Loucy (cell line): ENCODE results near the gene DNAJB6.

Source experiments
- EZH2phosphoT487 ChIP-seq: fragments of 200-600 bp; IDR thresholded peaks from 2 replicates; pipeline ENCODE4 v1.6.1; 2018; ENCODE audit warnings: antibody characterized with exemption, mild to moderate bottlenecking, moderate library complexity, borderline replicate concordance
- TF ChIP-seq, protein P1 (sequence below): fragments of 200-600 bp; sonication (generic); conservative IDR thresholded peaks from 2 replicates; pipeline ENCODE4 v1.5.1; 2014; ENCODE audit warnings: mild to moderate bottlenecking, antibody characterized with exemption, low read length

DNA sequence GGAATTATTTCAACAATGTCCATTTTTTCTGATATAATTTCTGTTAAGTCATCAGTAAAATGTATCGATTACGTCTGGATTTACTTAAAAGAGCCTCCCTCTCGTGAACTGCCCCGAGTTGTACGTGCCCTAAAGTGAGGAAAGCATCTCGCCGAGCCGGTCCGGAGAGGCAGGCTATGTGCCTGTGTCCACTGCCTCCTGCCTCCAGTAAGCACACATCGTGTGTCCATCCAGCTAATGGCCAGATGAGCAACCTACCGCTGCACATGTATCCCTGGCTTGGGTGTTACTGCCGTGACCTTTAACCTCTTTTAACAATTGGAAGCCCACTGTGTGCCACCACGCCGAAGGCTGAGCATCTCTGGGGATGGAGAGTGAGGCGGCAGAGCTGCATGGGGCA, 23.2 kb upstream of the DNAJB6 start:
- TF ChIP-seq, protein P1, sequence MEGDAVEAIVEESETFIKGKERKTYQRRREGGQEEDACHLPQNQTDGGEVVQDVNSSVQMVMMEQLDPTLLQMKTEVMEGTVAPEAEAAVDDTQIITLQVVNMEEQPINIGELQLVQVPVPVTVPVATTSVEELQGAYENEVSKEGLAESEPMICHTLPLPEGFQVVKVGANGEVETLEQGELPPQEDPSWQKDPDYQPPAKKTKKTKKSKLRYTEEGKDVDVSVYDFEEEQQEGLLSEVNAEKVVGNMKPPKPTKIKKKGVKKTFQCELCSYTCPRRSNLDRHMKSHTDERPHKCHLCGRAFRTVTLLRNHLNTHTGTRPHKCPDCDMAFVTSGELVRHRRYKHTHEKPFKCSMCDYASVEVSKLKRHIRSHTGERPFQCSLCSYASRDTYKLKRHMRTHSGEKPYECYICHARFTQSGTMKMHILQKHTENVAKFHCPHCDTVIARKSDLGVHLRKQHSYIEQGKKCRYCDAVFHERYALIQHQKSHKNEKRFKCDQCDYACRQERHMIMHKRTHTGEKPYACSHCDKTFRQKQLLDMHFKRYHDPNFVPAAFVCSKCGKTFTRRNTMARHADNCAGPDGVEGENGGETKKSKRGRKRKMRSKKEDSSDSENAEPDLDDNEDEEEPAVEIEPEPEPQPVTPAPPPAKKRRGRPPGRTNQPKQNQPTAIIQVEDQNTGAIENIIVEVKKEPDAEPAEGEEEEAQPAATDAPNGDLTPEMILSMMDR = no peak
- TF ChIP-seq EZH2phosphoT487 = no peak
